Measurements from ENCODE around the gene FGFR2. TPM values are rescaled to one million over a fixed set of nuclear protein-coding genes. Genes with fewer than 3 reads are reported as not detected.

The FGFR2 gene
- total RNA-seq, 1 donor from 2014 or later = 11.8 TPM

GRCh38 chr10:121583857-121584256 is 14.4 kb downstream of the FGFR2 start:
- DNase-seq (ENCODE audit: low read depth) (no peak), FAIRE-seq (no peak)
- no peaks in the 10 kb centered on the region for H3K27me3 Mint-ChIP-seq (ENCODE audit: low read depth, unreplicated experiment)
- H3K4me3 Mint-ChIP-seq (ENCODE audit: unreplicated experiment) = no peak overlapping the region
- H3K27ac Mint-ChIP-seq (ENCODE audit: unreplicated experiment) = no peak overlapping the region
- H3K36me3 ChIP-seq (ENCODE audit: insufficient read depth, low read length) = no peaks in the 10 kb centered on the region
- H3K9me3 ChIP-seq (ENCODE audit: insufficient read depth, low read depth, low read length) = no peaks in the 10 kb centered on the region
- H3K79me2 ChIP-seq (ENCODE audit: insufficient read depth, low read length) = no peaks in the 10 kb centered on the region
- H4K20me1 ChIP-seq (ENCODE audit: insufficient read depth, low read length) = no peaks in the 10 kb centered on the region
- H3K27ac ChIP-seq (ENCODE audit: low read depth, low read length) = no peak overlapping the region
- H3K4me1 Mint-ChIP-seq (ENCODE audit: low read depth, unreplicated experiment) = peaks cover 13% of the 10 kb centered on the region
- H3K4me3 ChIP-seq (ENCODE audit: insufficient read depth, low read depth, low read length) = no peak overlapping the region
- H3K9me3 Mint-ChIP-seq (ENCODE audit: unreplicated experiment) = no peaks in the 10 kb centered on the region
- H2AFZ ChIP-seq (ENCODE audit: low read depth, low read length) = no peak overlapping the region
- H3K4me2 ChIP-seq (ENCODE audit: low read length) = no peak overlapping the region
- TF ChIP-seq EZH2 (IDR thresholded peaks at IDR 0.05; ENCODE audit: insufficient read depth, low read length) = no peak
- no peak for TF ChIP-seq CTCF (IDR thresholded peaks at IDR 0.05; ENCODE audit: insufficient read depth, low read depth, low read length)
- H3K27me3 ChIP-seq (ENCODE audit: insufficient read depth, low read length) = no peaks in the 10 kb centered on the region
- H3K36me3 Mint-ChIP-seq (ENCODE audit: low read depth, unreplicated experiment) = peaks cover 4% of the 10 kb centered on the region
- H3K9ac ChIP-seq (ENCODE audit: low read length) = no peak overlapping the region
- H3K4me1 ChIP-seq (ENCODE audit: insufficient read depth, low read length) = no peaks in the 10 kb centered on the region

GRCh38 chr10:121583258-121583657 is 15.0 kb downstream of the FGFR2 start:
- Histone ChIP-seq H3K9ac (ENCODE audit: low read length) (no peak overlapping the region), H3K27me3 (ENCODE audit: insufficient read depth, low read length) (no peaks in the 10 kb centered on the region), H3K4me2 (ENCODE audit: low read length) (no peak overlapping the region), H3K9me3 (ENCODE audit: insufficient read depth, low read depth, low read length) (no peaks in the 10 kb centered on the region), H2AFZ (ENCODE audit: low read depth, low read length) (no peak overlapping the region), H3K27ac (ENCODE audit: low read depth, low read length) (no peak overlapping the region), H3K4me3 (ENCODE audit: insufficient read depth, low read depth, low read length) (no peak overlapping the region), H4K20me1 (ENCODE audit: insufficient read depth, low read length) (no peaks in the 10 kb centered on the region), H3K79me2 (ENCODE audit: insufficient read depth, low read length) (no peaks in the 10 kb centered on the region), H3K4me1 (ENCODE audit: insufficient read depth, low read length) (no peaks in the 10 kb centered on the region), H3K36me3 (ENCODE audit: insufficient read depth, low read length) (no peaks in the 10 kb centered on the region)
- Mint-ChIP-seq H3K4me1 (ENCODE audit: low read depth, unreplicated experiment) (peaks cover 18% of the 10 kb centered on the region), H3K36me3 (ENCODE audit: low read depth, unreplicated experiment) (peaks cover 2% of the 10 kb centered on the region), H3K9me3 (ENCODE audit: unreplicated experiment) (no peaks in the 10 kb centered on the region), H3K4me3 (ENCODE audit: unreplicated experiment) (no peak overlapping the region), H3K27ac (ENCODE audit: unreplicated experiment) (no peak overlapping the region), H3K27me3 (ENCODE audit: low read depth, unreplicated experiment) (no peaks in the 10 kb centered on the region)
- no peak for DNase-seq (ENCODE audit: low read depth)
- no peak for FAIRE-seq
- no peak for TF ChIP-seq EZH2 (IDR thresholded peaks at IDR 0.05; ENCODE audit: insufficient read depth, low read length)
- no peak for TF ChIP-seq CTCF (IDR thresholded peaks at IDR 0.05; ENCODE audit: insufficient read depth, low read depth, low read length)

GRCh38 chr10:121580276-121581116 is 17.7 kb downstream of the FGFR2 start:
- no peaks in the 10 kb centered on the region for H4K20me1 ChIP-seq (ENCODE audit: insufficient read depth, low read length)
- TF ChIP-seq EZH2 (IDR thresholded peaks at IDR 0.05; ENCODE audit: insufficient read depth, low read length) (no peak), CTCF (IDR thresholded peaks at IDR 0.05; ENCODE audit: insufficient read depth, low read depth, low read length) (no peak)
- DNase-seq (ENCODE audit: low read depth) (no peak), FAIRE-seq (no peak)
- Mint-ChIP-seq H3K9me3 (ENCODE audit: unreplicated experiment) (no peaks in the 10 kb centered on the region), H3K4me3 (ENCODE audit: unreplicated experiment) (no peak overlapping the region), H3K36me3 (ENCODE audit: low read depth, unreplicated experiment) (peaks cover 2% of the 10 kb centered on the region), H3K27ac (ENCODE audit: unreplicated experiment) (no peak overlapping the region), H3K27me3 (ENCODE audit: low read depth, unreplicated experiment) (no peaks in the 10 kb centered on the region), H3K4me1 (ENCODE audit: low read depth, unreplicated experiment) (peaks cover 27% of the 10 kb centered on the region)
- H3K36me3 ChIP-seq (ENCODE audit: insufficient read depth, low read length) = no peaks in the 10 kb centered on the region
- no peak overlapping the region for H3K9ac ChIP-seq (ENCODE audit: low read length)
- no peak overlapping the region for H3K4me2 ChIP-seq (ENCODE audit: low read length)
- no peaks in the 10 kb centered on the region for H3K79me2 ChIP-seq (ENCODE audit: insufficient read depth, low read length)
- H3K27ac ChIP-seq (ENCODE audit: low read depth, low read length) = no peak overlapping the region
- H3K4me3 ChIP-seq (ENCODE audit: insufficient read depth, low read depth, low read length) = no peak overlapping the region
- no peaks in the 10 kb centered on the region for H3K9me3 ChIP-seq (ENCODE audit: insufficient read depth, low read depth, low read length)
- no peaks in the 10 kb centered on the region for H3K4me1 ChIP-seq (ENCODE audit: insufficient read depth, low read length)
- H2AFZ ChIP-seq (ENCODE audit: low read depth, low read length) = no peak overlapping the region
- H3K27me3 ChIP-seq (ENCODE audit: insufficient read depth, low read length) = no peaks in the 10 kb centered on the region

All from astrocyte (in vitro differentiated cells and primary cell).